Renal cortex interstitium (tissue), 11 donors: ENCODE results near the gene ZFP62. TPM values are rescaled to one million over a fixed set of nuclear protein-coding genes. Genes with fewer than 3 reads are reported as not detected.
"Not testable (repeated sequence)": the region's sequence is repeated elsewhere in the genome, so short reads cannot be mapped to it uniquely, and the experiment has no call there.

Experiments
- DNase-seq, 11 donors: peaks; one replicate each; pipeline ENCODE4 v3.0.0-alpha.2; 2013; ENCODE audit warnings: low read depth in 9 of 11, low spot score in 4 of 11; ENCODE audit errors: extremely low read depth in 1 of 11
- polyA plus RNA-seq, 3 donors: library from polyadenylated mRNA; unstranded; fragments of 120-200 nt; gene quantifications; one replicate each; pipeline ENCODE4 v1.2.1, GENCODE V29; 2013; ENCODE audit not compliant: insufficient read length in 3 of 3

ZFP62 gene
- polyA plus RNA-seq, 3 donors, result 59.6 to 69.3 (median 62.3) TPM

GRCh38 chr5:180847026-180847425 lies 14.1 kb downstream of the ZFP62 start:
- DNase-seq, result no peak

DNA sequence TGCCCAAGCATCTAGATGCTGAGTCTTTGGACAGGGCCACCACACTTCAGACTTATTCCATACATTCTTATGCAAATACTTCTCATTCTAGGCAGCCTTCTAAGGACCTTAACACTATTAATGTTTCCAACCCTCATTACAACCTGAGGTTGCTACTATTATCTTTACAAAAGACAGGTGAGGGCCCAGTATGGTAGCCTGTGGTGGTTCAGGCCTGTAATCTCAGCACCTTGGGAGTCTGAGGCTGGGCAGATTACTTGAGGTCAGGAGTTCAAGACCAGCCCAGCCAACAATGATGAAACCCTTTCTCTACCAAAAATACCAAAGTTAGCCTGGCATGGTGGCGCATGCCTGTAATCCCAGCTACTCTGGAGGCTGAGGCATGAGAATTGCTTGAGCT lies 16.2 kb downstream of the ZFP62 start:
- DNase-seq, result no peak

- DNase-seq, result no peak
Measured at GRCh38 chr5:180844432-180844831, 16.6 kb downstream of the ZFP62 start.

GRCh38 chr5:180839935-180840334 lies 21.1 kb downstream of the ZFP62 start:
- DNase-seq, result no peak

DNA sequence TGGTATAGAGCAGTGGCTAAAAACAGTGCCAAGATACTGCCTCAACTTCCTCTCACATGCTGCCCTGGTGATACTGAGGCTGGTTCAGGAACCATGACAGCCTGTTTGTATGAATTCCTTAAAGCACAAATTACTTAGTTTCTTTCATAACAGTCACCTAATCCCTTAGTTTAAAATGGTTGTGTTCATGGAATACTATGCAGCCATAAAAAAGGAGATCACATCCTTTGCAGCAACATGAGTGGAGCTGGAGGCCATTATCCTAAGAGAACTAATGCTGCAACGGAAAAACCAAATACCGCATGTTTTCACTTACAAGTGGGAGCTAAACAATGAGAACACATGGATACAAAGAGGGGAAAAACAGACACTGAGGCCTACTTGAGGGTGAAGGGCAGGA lies 21.8 kb downstream of the ZFP62 start:
- no peak for DNase-seq

GRCh38 chr5:180837478-180837877 lies 23.6 kb downstream of the ZFP62 start:
- no peak for DNase-seq

DNA sequence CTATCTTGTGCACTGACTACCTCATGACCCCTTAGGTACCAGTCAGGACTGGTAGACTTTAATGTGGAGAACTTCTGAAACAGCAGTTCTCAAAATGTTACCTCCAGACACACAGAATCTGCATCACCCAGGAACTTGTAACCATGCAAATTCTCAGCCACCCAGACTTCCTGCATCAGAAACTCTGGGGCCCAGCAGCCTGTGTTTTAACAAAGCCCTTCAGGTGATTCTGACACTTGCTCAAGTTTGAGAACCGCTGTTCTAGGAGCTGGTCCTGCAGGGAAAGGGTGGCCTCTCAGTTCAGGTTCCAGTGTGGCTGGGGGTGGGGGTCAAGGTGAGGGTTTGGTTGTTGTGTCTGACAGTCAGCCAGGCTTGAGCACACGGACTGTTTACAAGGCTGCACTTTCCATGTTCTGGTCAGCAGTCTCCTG lies 28.4 kb downstream of the ZFP62 start:
- no peak for DNase-seq

GRCh38 chr5:180831139-180832093 lies 29.7 kb downstream of the ZFP62 start:
- DNase-seq, result peak in 7 of 11 donors; percentile 60 to 72 (median 69)

- DNase-seq, result no peak
Measured at GRCh38 chr5:180830253-180831138, 30.6 kb downstream of the ZFP62 start.

DNA sequence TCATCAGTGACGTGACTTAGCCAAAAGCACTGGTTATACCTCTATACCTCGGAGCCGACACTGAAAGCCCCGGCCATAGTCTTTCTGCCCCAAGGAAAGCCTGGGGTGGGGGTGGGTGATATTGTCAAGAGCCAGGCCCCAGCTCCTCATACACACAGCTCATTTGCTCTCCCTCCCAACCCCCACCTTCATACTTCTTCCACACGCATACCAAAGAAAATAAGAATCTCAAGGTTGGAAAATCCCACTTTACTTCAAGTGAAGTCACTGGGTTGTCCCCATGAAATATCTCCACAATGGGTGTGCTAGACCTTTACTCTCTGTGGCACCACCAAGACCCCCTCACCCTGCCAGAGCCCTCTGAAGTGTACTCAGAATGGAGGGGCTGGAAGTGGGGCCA lies 31.4 kb downstream of the ZFP62 start:
- DNase-seq, result no peak

GRCh38 chr5:180828756-180829531 lies 32.1 kb downstream of the ZFP62 start:
- not testable (repeated sequence) for DNase-seq

GRCh38 chr5:180827374-180827773 lies 33.7 kb downstream of the ZFP62 start:
- DNase-seq, result not testable (repeated sequence)

- no peak for DNase-seq
Measured at GRCh38 chr5:180825768-180826525, 35.1 kb downstream of the ZFP62 start.

DNA sequence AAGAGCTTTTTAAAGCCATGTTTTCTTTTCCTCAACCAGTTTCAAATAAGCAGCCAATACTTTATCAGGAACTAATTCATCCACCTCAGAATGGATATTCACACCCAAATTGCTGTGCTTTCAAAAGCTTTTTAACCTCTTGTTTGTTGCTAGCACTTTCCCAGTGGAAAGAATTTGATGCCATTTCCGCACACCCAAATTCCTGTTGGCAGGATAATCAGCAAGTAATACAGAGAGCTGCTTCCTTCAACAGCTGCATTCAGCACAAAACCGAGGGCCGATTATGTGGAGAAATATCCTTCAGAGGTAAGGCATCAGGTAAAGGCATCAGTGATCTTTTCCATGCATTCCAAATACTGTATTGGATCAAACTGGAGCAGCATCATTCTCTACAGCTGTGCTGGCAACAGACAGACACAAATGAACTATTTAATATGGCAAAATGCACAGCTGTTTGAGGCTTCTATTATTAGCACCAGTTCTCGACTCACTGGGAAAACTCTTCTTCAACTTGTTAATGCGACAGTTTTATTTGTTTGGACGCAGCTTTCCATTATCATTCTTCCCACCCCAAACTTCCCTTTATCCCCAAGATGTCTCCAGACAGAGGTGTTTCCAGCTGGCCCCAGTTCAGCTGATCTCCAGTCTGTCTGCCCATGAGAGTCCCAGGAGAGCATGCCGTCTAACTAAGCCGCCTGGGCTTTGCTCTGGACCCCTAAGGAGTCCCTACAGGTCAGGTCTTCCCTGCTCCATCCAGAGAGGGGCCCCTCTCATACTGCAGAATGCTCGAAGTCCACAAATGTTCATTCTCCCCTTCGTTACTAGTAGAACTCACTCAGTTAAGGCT lies 36.2 kb downstream of the ZFP62 start:
- DNase-seq, result no peak

GRCh38 chr5:180823940-180824629 lies 37.0 kb downstream of the ZFP62 start:
- DNase-seq, result no peak

GRCh38 chr5:180823346-180823745 lies 37.7 kb downstream of the ZFP62 start:
- DNase-seq, result no peak

- DNase-seq, result no peak
Measured at GRCh38 chr5:180821538-180821937, 39.5 kb downstream of the ZFP62 start.
